Measurements from ENCODE around the gene JAK2. TPM values are rescaled to one million over a fixed set of nuclear protein-coding genes. Genes with fewer than 3 reads are reported as not detected.
"Not testable (repeated sequence)": the region's sequence is repeated elsewhere in the genome, so short reads cannot be mapped to it uniquely, and the experiment has no call there.

JAK2 gene
- polyA plus RNA-seq, 1 donor (not counting 4 experiments of a cell fraction or from before 2014, with no cell fraction given), result 5.4 TPM

DNA sequence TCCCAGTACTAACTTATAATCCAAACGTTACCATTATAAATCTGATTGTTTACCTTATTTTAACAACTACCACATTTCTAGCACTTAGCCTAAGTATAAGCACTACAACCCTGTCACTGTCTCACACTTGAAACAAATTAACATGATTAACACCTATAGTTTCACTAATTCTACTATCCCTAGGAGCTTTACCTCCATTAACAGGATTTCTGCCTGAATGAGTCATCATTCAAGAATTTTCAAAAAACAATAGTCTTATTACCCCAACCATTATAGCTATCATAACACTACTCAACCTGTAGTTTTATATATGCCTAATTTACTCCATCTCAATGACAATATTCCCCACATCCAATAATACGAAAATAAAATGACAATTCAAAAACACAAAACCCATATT, 110.7 kb downstream of the JAK2 start:
- no peak for DNase-seq (ENCODE audit: low read depth, low spot score)
- Histone ChIP-seq H3K4me1 (ENCODE audit: control insufficient read depth, extremely low read depth, insufficient read depth, low read length) (no peaks in the 10 kb centered on the region), H3K79me2 (ENCODE audit: control insufficient read depth, insufficient read depth, low read length) (no peaks in the 10 kb centered on the region), H3K9me1 (ENCODE audit: control insufficient read depth, extremely low read depth, insufficient read depth, low read length) (no peaks in the 10 kb centered on the region), H4K20me1 (ENCODE audit: control insufficient read depth, extremely low read depth, insufficient read depth, low read length) (no peaks in the 10 kb centered on the region), H3K4me2 (ENCODE audit: control insufficient read depth, extremely low read depth, insufficient read depth, low read depth, low read length) (no peak overlapping the region), H3K9ac (ENCODE audit: control insufficient read depth, extremely low read depth, insufficient read depth, low read length) (no peak overlapping the region), H3K27ac (ENCODE audit: control insufficient read depth, insufficient read depth, low read length) (no peak overlapping the region), H3K4me3 (ENCODE audit: control insufficient read depth in 2 of 3, extremely low read depth in 1 of 3, insufficient read depth in 2 of 3, low read depth in 1 of 3, low read length in 3 of 3) (no peak overlapping the region), H2AFZ (ENCODE audit: control insufficient read depth, low read length) (no peak overlapping the region), H3K36me3 (ENCODE audit: control insufficient read depth in 2 of 2, extremely low read depth in 1 of 2, insufficient read depth in 2 of 2, low read length in 2 of 2) (no peaks in the 10 kb centered on the region), H3K9me3 (ENCODE audit: control insufficient read depth, low read depth, low read length) (no peaks in the 10 kb centered on the region), H3K27me3 (ENCODE audit: control insufficient read depth, extremely low read depth, insufficient read depth, low read length) (no peaks in the 10 kb centered on the region)
- TF ChIP-seq, protein P1, sequence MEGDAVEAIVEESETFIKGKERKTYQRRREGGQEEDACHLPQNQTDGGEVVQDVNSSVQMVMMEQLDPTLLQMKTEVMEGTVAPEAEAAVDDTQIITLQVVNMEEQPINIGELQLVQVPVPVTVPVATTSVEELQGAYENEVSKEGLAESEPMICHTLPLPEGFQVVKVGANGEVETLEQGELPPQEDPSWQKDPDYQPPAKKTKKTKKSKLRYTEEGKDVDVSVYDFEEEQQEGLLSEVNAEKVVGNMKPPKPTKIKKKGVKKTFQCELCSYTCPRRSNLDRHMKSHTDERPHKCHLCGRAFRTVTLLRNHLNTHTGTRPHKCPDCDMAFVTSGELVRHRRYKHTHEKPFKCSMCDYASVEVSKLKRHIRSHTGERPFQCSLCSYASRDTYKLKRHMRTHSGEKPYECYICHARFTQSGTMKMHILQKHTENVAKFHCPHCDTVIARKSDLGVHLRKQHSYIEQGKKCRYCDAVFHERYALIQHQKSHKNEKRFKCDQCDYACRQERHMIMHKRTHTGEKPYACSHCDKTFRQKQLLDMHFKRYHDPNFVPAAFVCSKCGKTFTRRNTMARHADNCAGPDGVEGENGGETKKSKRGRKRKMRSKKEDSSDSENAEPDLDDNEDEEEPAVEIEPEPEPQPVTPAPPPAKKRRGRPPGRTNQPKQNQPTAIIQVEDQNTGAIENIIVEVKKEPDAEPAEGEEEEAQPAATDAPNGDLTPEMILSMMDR (optimal IDR thresholded peaks at IDR 0.05 in 1 of 3, IDR thresholded peaks at IDR 0.05 in 1 of 3, conservative IDR thresholded peaks at IDR 0.05 in 1 of 3; ENCODE audit: extremely low read depth in 1 of 3, insufficient read depth in 2 of 3, low read length in 3 of 3), result no peak
- TF ChIP-seq EZH2 (IDR thresholded peaks at IDR 0.05; ENCODE audit: low read length), result no peak
- no peak for FAIRE-seq
- dilution Hi-C loops (cut with MboI; ENCODE audit: extremely low pct_ligation_motif_present, low sequenced_read_pairs), result no loop called here

DNA sequence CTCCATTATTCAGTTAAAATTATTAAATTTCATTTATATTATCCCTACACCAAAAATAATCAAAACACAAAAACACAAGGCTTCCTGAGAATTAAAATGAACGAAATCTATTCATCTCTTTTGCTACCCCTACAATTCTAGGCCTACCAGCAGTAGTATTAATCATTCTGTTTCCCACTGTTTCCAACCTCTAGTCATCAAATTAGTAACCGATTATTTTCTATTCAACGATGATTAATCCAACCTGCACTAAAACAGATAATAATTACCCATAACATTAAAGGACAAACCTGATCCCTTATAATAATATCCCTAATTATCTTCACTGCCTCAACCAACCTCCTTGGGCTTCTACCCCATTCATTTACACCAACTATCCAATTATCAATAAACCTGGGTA, 114.4 kb downstream of the JAK2 start:
- H3K4me1 ChIP-seq (ENCODE audit: control insufficient read depth, extremely low read depth, insufficient read depth, low read length), result no peaks in the 10 kb centered on the region
- H3K4me2 ChIP-seq (ENCODE audit: control insufficient read depth, extremely low read depth, insufficient read depth, low read depth, low read length), result no peak overlapping the region
- H3K9me1 ChIP-seq (ENCODE audit: control insufficient read depth, extremely low read depth, insufficient read depth, low read length), result no peaks in the 10 kb centered on the region
- FAIRE-seq, result no peak
- H3K4me3 ChIP-seq (ENCODE audit: control insufficient read depth in 2 of 3, extremely low read depth in 1 of 3, insufficient read depth in 2 of 3, low read depth in 1 of 3, low read length in 3 of 3), result no peak overlapping the region
- no peaks in the 10 kb centered on the region for H3K36me3 ChIP-seq (ENCODE audit: control insufficient read depth in 2 of 2, extremely low read depth in 1 of 2, insufficient read depth in 2 of 2, low read length in 2 of 2)
- dilution Hi-C loops (cut with MboI; ENCODE audit: extremely low pct_ligation_motif_present, low sequenced_read_pairs), result no loop called here
- H3K27ac ChIP-seq (ENCODE audit: control insufficient read depth, insufficient read depth, low read length), result no peak overlapping the region
- no peak for DNase-seq (ENCODE audit: low read depth, low spot score)
- TF ChIP-seq EZH2 (IDR thresholded peaks at IDR 0.05; ENCODE audit: low read length), result no peak
- TF ChIP-seq, protein P1 (optimal IDR thresholded peaks at IDR 0.05 in 1 of 3, IDR thresholded peaks at IDR 0.05 in 1 of 3, conservative IDR thresholded peaks at IDR 0.05 in 1 of 3; ENCODE audit: extremely low read depth in 1 of 3, insufficient read depth in 2 of 3, low read length in 3 of 3), result no peak
- no peaks in the 10 kb centered on the region for H4K20me1 ChIP-seq (ENCODE audit: control insufficient read depth, extremely low read depth, insufficient read depth, low read length)
- H3K27me3 ChIP-seq (ENCODE audit: control insufficient read depth, extremely low read depth, insufficient read depth, low read length), result no peaks in the 10 kb centered on the region
- no peak overlapping the region for H3K9ac ChIP-seq (ENCODE audit: control insufficient read depth, extremely low read depth, insufficient read depth, low read length)
- H3K79me2 ChIP-seq (ENCODE audit: control insufficient read depth, insufficient read depth, low read length), result no peaks in the 10 kb centered on the region
- no peak overlapping the region for H2AFZ ChIP-seq (ENCODE audit: control insufficient read depth, low read length)
- no peaks in the 10 kb centered on the region for H3K9me3 ChIP-seq (ENCODE audit: control insufficient read depth, low read depth, low read length)

DNA sequence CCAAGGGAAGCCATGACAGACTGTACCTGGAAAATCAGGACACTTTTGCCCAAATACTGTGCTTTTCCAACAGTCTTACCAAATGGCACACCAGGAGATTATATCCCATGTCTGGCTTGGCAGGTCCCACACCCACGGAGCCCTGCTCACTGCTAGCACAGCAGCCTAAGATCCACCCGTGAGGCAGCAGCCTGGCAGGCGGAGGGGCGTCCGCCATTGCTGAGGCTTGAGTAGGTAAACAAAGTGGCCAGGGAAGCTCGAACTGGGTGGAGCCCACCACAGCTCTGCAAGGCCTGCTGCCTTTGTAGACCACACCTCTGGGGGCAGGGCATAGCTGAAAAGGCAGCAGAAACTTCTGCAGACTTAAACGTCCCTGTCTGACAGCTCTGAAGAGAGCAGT, 116.1 kb downstream of the JAK2 start:
- DNase-seq (ENCODE audit: low read depth, low spot score); H3K4me1 ChIP-seq (ENCODE audit: control insufficient read depth, extremely low read depth, insufficient read depth, low read length); H3K4me2 ChIP-seq (ENCODE audit: control insufficient read depth, extremely low read depth, insufficient read depth, low read depth, low read length); FAIRE-seq; H3K27ac ChIP-seq (ENCODE audit: control insufficient read depth, insufficient read depth, low read length); H3K36me3 ChIP-seq (ENCODE audit: control insufficient read depth in 2 of 2, extremely low read depth in 1 of 2, insufficient read depth in 2 of 2, low read length in 2 of 2); H4K20me1 ChIP-seq (ENCODE audit: control insufficient read depth, extremely low read depth, insufficient read depth, low read length); H3K9me3 ChIP-seq (ENCODE audit: control insufficient read depth, low read depth, low read length); H3K9ac ChIP-seq (ENCODE audit: control insufficient read depth, extremely low read depth, insufficient read depth, low read length); H3K9me1 ChIP-seq (ENCODE audit: control insufficient read depth, extremely low read depth, insufficient read depth, low read length); H3K79me2 ChIP-seq (ENCODE audit: control insufficient read depth, insufficient read depth, low read length); H2AFZ ChIP-seq (ENCODE audit: control insufficient read depth, low read length); H3K4me3 ChIP-seq (ENCODE audit: control insufficient read depth in 2 of 3, extremely low read depth in 1 of 3, insufficient read depth in 2 of 3, low read depth in 1 of 3, low read length in 3 of 3); dilution Hi-C loops (cut with MboI; ENCODE audit: extremely low pct_ligation_motif_present, low sequenced_read_pairs); H3K27me3 ChIP-seq (ENCODE audit: control insufficient read depth, extremely low read depth, insufficient read depth, low read length): not testable (repeated sequence)

DNA sequence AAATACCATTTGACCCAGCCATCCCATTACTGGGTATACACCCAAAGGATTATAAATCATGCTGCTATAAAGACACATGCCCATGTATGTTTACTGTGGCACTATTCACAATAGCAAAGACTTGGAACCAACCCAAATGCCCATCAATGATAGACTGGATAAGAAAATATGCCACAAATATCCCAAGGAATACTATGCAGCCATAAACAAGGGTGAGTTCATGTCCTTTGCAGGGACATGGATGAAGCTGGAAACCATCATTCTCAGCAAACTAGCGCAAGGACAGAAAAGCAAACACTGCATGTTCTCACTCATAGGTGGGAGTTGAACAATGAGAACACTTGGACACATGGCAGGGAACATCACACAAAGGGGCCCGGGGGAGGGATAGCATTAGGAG, 121.4 kb downstream of the JAK2 start:
- H3K9ac ChIP-seq (ENCODE audit: control insufficient read depth, extremely low read depth, insufficient read depth, low read length); H3K9me1 ChIP-seq (ENCODE audit: control insufficient read depth, extremely low read depth, insufficient read depth, low read length); H3K79me2 ChIP-seq (ENCODE audit: control insufficient read depth, insufficient read depth, low read length); H3K36me3 ChIP-seq (ENCODE audit: control insufficient read depth in 2 of 2, extremely low read depth in 1 of 2, insufficient read depth in 2 of 2, low read length in 2 of 2); H3K27me3 ChIP-seq (ENCODE audit: control insufficient read depth, extremely low read depth, insufficient read depth, low read length); H3K9me3 ChIP-seq (ENCODE audit: control insufficient read depth, low read depth, low read length); H3K27ac ChIP-seq (ENCODE audit: control insufficient read depth, insufficient read depth, low read length); dilution Hi-C loops (cut with MboI; ENCODE audit: extremely low pct_ligation_motif_present, low sequenced_read_pairs); H3K4me1 ChIP-seq (ENCODE audit: control insufficient read depth, extremely low read depth, insufficient read depth, low read length); H2AFZ ChIP-seq (ENCODE audit: control insufficient read depth, low read length); H3K4me2 ChIP-seq (ENCODE audit: control insufficient read depth, extremely low read depth, insufficient read depth, low read depth, low read length); FAIRE-seq; H3K4me3 ChIP-seq (ENCODE audit: control insufficient read depth in 2 of 3, extremely low read depth in 1 of 3, insufficient read depth in 2 of 3, low read depth in 1 of 3, low read length in 3 of 3); H4K20me1 ChIP-seq (ENCODE audit: control insufficient read depth, extremely low read depth, insufficient read depth, low read length); DNase-seq (ENCODE audit: low read depth, low spot score): not testable (repeated sequence)

All from keratinocyte (primary cell).